Peyer's patch (tissue), 4 donors: Measurements from ENCODE around the gene ZNF678. TPM values are rescaled to one million over a fixed set of nuclear protein-coding genes. Genes with fewer than 3 reads are reported as not detected.

Experiments
- DNase-seq, 3 donors: peaks; one replicate each; pipeline ENCODE4 v3.0.0-alpha.2; 2017 to 2019
- H3K27ac ChIP-seq, 4 donors: fragments of 200-600 bp; sonication (generic); one replicate each; pipeline ENCODE4 v1.5.1; 2016 to 2019
- H3K27me3 ChIP-seq, 2 donors: fragments of 200-600 bp; sonication (generic); one replicate each; pipeline ENCODE4 v1.5.1; 2019
- H3K36me3 ChIP-seq, 3 donors: fragments of 200-600 bp; sonication (generic); one replicate each; pipeline ENCODE4 v1.5.1; 2016 to 2019
- H3K4me1 ChIP-seq, 4 donors: fragments of 200-600 bp; sonication (generic); one replicate each; pipeline ENCODE4 v1.5.1; 2016 to 2019
- H3K4me3 ChIP-seq, 4 donors: fragments of 200-600 bp; sonication (generic); 1 replicate in 3 of 4; 2 replicates in 1 of 4; pipeline ENCODE4 v1.5.1; 2016 to 2019; ENCODE audit warnings: mild to moderate bottlenecking in 1 of 4
- H3K9me3 ChIP-seq, 4 donors: fragments of 200-600 bp; sonication (generic); one replicate each; pipeline ENCODE4 v1.5.1; 2016 to 2019; ENCODE audit warnings: mild to moderate bottlenecking in 1 of 4
- CTCF ChIP-seq, 6 experiments: fragments of 450-650 bp in 4 of 6; fragments of 200-600 bp in 2 of 6; sonication (generic) in 1 of 6; IDR thresholded peaks; one replicate each; pipeline ENCODE4 v1.5.1; 2017 to 2019; ENCODE audit warnings: antibody characterized with exemption in 6 of 6, mild to moderate bottlenecking in 3 of 6, moderate library complexity in 1 of 6
- POLR2A ChIP-seq, 2 donors: fragments of 450-650 bp; IDR thresholded peaks; one replicate each; pipeline ENCODE4 v1.5.1; 2017; ENCODE audit warnings: antibody characterized with exemption in 2 of 2, mild to moderate bottlenecking in 2 of 2, moderate library complexity in 2 of 2
- total RNA-seq, 4 donors: library from RNA; depleted of rRNA; stranded (reverse); fragments of >200 nt; gene quantifications; one replicate each; pipeline ENCODE4 v1.1.0, GENCODE V29; 2016

Gene ZNF678
- 10 to 100 TPM in 2 of 4 donors, 1 to 10 TPM in 2; 3.9 to 32.2 (median 10.6) TPM for total RNA-seq

- H3K9me3 ChIP-seq = no peaks in the 10 kb centered on the region
- no peaks in the 10 kb centered on the region for H3K36me3 ChIP-seq
- H3K27ac ChIP-seq = peak within 1 kb of the TSS; percentile 71 to 92 (median 80)
- H3K4me1 ChIP-seq = peaks cover 0 to 9% (median 0%) of the 10 kb centered on the region in 4 donors
- no peak for TF ChIP-seq CTCF (IDR thresholded peaks at IDR 0.05)
- peak; percentile 22 to 46 for TF ChIP-seq POLR2A (IDR thresholded peaks at IDR 0.05)
- peak; percentile 92 to 95 (median 94) for DNase-seq
- H3K27me3 ChIP-seq = peaks cover 0 to 4% of the 10 kb centered on the region in 2 donors
- peak within 1 kb of the TSS; percentile 60 to 76 (median 62) for H3K4me3 ChIP-seq
These were observed at the start of gene ZNF678 for GRCh38 chr1:227563324-227564201. Gene ZNF678 (plus strand): TSS chr1:227563556. CDS start chr1:227650992, 87,436 bp downstream.

GRCh38 chr1:227518876-227519275 is 44.5 kb upstream of the ZNF678 start:
- no peak for TF ChIP-seq POLR2A (IDR thresholded peaks at IDR 0.05)
- TF ChIP-seq CTCF (IDR thresholded peaks at IDR 0.05) = no peak
- Histone ChIP-seq H3K27me3 (no peaks in the 10 kb centered on the region), H3K4me1 (no peaks in the 10 kb centered on the region), H3K9me3 (no peaks in the 10 kb centered on the region), H3K4me3 (no peak overlapping the region), H3K27ac (no peak overlapping the region), H3K36me3 (no peaks in the 10 kb centered on the region)
- DNase-seq = no peak

- Histone ChIP-seq H3K4me3 (no peak overlapping the region), H3K36me3 (no peaks in the 10 kb centered on the region), H3K27me3 (no peaks in the 10 kb centered on the region), H3K9me3 (peaks cover 0 to under 1% (median 0%) of the 10 kb centered on the region in 4 donors), H3K4me1 (no peaks in the 10 kb centered on the region), H3K27ac (no peak overlapping the region)
- DNase-seq = no peak
- no peak for TF ChIP-seq CTCF (IDR thresholded peaks at IDR 0.05)
- no peak for TF ChIP-seq POLR2A (IDR thresholded peaks at IDR 0.05)
These were observed 41.6 kb upstream of the ZNF678 start for GRCh38 chr1:227521782-227522181.

GRCh38 chr1:227526524-227526923 is 36.8 kb upstream of the ZNF678 start:
- DNase-seq = no peak
- TF ChIP-seq CTCF (IDR thresholded peaks at IDR 0.05) (no peak), POLR2A (IDR thresholded peaks at IDR 0.05) (no peak)
- H3K9me3 ChIP-seq = peaks cover 0 to 32% (median 0%) of the 10 kb centered on the region in 4 donors
- H3K4me1 ChIP-seq = no peaks in the 10 kb centered on the region
- H3K36me3 ChIP-seq = no peaks in the 10 kb centered on the region
- H3K27ac ChIP-seq = no peak overlapping the region
- no peak overlapping the region for H3K4me3 ChIP-seq
- no peaks in the 10 kb centered on the region for H3K27me3 ChIP-seq

GRCh38 chr1:227532019-227532619 is 31.2 kb upstream of the ZNF678 start:
- H3K27ac ChIP-seq = no peak overlapping the region
- no peaks in the 10 kb centered on the region for H3K36me3 ChIP-seq
- H3K4me3 ChIP-seq = no peak overlapping the region
- no peaks in the 10 kb centered on the region for H3K4me1 ChIP-seq
- DNase-seq = no peak
- H3K9me3 ChIP-seq = peaks cover 0 to 53% (median 0%) of the 10 kb centered on the region in 4 donors
- no peaks in the 10 kb centered on the region for H3K27me3 ChIP-seq
- TF ChIP-seq CTCF (IDR thresholded peaks at IDR 0.05) (no peak), POLR2A (IDR thresholded peaks at IDR 0.05) (no peak)
